ENCODE results near the gene DLG1.

The DLG1 gene

GRCh38 chr3:197317250-197317963, 19.0 kb upstream of the DLG1 start:
- no peaks in the 10 kb centered on the region for H3K36me3 ChIP-seq (ENCODE audit: control insufficient read depth, insufficient read depth, low read length)
- H3K9me3 ChIP-seq (ENCODE audit: control insufficient read depth, low read length): peaks cover 12% of the 10 kb centered on the region
- peaks cover 3% of the 10 kb centered on the region for H3K4me1 ChIP-seq (ENCODE audit: control insufficient read depth, insufficient read depth, low read length, poor library complexity, severe bottlenecking)
- 56 to 86% methylated on average over 1 to 2 of the region's 9 CpGs for WGBS, 2 experiments (ENCODE audit: insufficient coverage in 2 of 2)
- no peak overlapping the region for H3K4me3 ChIP-seq (ENCODE audit: extremely low read depth, insufficient read depth, low read length, poor library complexity, severe bottlenecking)
- no peak overlapping the region for H3K27ac ChIP-seq (ENCODE audit: low read depth, low read length, severe bottlenecking)

- Histone ChIP-seq H3K27ac (ENCODE audit: low read depth, low read length, severe bottlenecking) (no peak overlapping the region), H3K9me3 (ENCODE audit: control insufficient read depth, low read length) (peaks cover 5% of the 10 kb centered on the region), H3K36me3 (ENCODE audit: control insufficient read depth, insufficient read depth, low read length) (no peaks in the 10 kb centered on the region), H3K4me1 (ENCODE audit: control insufficient read depth, insufficient read depth, low read length, poor library complexity, severe bottlenecking) (peaks cover 18% of the 10 kb centered on the region), H3K4me3 (ENCODE audit: extremely low read depth, insufficient read depth, low read length, poor library complexity, severe bottlenecking) (no peak overlapping the region)
- WGBS, 2 experiments (ENCODE audit: insufficient coverage in 2 of 2): no CpG with 5 or more reads among the region's 1 CpG
These were observed 14.0 kb upstream of the DLG1 start for GRCh38 chr3:197312431-197312830.

DNA sequence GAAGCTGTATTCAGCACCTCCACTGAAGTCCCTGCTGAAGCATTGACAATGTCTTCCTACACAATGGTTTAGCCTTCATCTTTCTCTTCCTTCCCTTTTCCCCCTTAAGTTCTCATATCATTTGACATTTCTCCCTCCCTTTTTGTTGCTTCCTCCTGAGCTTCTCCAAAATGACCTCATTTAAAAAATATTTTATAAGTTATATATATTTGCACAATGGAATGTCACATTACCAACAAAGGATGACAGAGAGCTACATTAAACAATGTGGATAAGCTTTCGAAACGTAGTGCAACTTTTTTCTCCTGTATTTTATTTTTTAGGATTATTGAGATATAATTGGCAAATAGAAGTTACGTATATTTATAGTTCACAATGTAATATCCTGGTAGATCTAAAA, 13.2 kb upstream of the DLG1 start:
- Histone ChIP-seq H3K4me1 (ENCODE audit: control insufficient read depth, insufficient read depth, low read length, poor library complexity, severe bottlenecking) (peaks cover 19% of the 10 kb centered on the region), H3K36me3 (ENCODE audit: control insufficient read depth, insufficient read depth, low read length) (no peaks in the 10 kb centered on the region), H3K4me3 (ENCODE audit: extremely low read depth, insufficient read depth, low read length, poor library complexity, severe bottlenecking) (no peak overlapping the region), H3K27ac (ENCODE audit: low read depth, low read length, severe bottlenecking) (no peak overlapping the region), H3K9me3 (ENCODE audit: control insufficient read depth, low read length) (peaks cover 5% of the 10 kb centered on the region)
- WGBS, 2 experiments (ENCODE audit: insufficient coverage in 2 of 2): no CpG with 5 or more reads among the region's 3 CpGs

GRCh38 chr3:197309528-197310361, 11.3 kb upstream of the DLG1 start:
- Histone ChIP-seq H3K4me1 (ENCODE audit: control insufficient read depth, insufficient read depth, low read length, poor library complexity, severe bottlenecking) (peaks cover 26% of the 10 kb centered on the region), H3K27ac (ENCODE audit: low read depth, low read length, severe bottlenecking) (peak overlapping the region; percentile 67), H3K36me3 (ENCODE audit: control insufficient read depth, insufficient read depth, low read length) (no peaks in the 10 kb centered on the region), H3K9me3 (ENCODE audit: control insufficient read depth, low read length) (peaks cover 5% of the 10 kb centered on the region), H3K4me3 (ENCODE audit: extremely low read depth, insufficient read depth, low read length, poor library complexity, severe bottlenecking) (no peak overlapping the region)
- WGBS, 2 experiments (ENCODE audit: insufficient coverage in 2 of 2): 66% methylated on average over 4 of the region's 5 CpGs

DNA sequence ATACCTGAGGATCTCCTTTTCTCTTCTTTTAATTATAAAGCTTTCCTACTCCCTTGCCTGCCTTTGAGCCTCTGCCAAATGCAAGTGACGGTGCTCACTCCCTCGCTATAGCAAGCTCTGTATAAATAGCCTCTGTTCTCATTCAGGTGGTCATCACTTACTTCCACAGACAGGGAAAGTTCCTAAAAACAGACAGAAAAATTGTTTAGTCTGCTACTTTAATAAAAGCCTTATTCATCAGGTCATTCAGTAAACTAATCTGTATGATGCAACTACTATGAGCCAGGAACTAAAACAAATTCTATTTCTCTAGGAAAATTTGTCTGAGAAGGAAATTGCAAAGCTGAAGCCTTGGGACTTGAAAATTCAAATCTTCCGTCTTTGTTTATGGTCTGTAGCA, 10.2 kb upstream of the DLG1 start:
- H3K4me1 ChIP-seq (ENCODE audit: control insufficient read depth, insufficient read depth, low read length, poor library complexity, severe bottlenecking): peaks cover 26% of the 10 kb centered on the region
- no peaks in the 10 kb centered on the region for H3K36me3 ChIP-seq (ENCODE audit: control insufficient read depth, insufficient read depth, low read length)
- H3K27ac ChIP-seq (ENCODE audit: low read depth, low read length, severe bottlenecking): peak overlapping the region; percentile 55
- WGBS, 2 experiments (ENCODE audit: insufficient coverage in 2 of 2): 89 to 93% methylated on average over 2 to 3 of the region's 3 CpGs
- peaks cover 5% of the 10 kb centered on the region for H3K9me3 ChIP-seq (ENCODE audit: control insufficient read depth, low read length)
- H3K4me3 ChIP-seq (ENCODE audit: extremely low read depth, insufficient read depth, low read length, poor library complexity, severe bottlenecking): no peak overlapping the region

- H3K4me3 ChIP-seq (ENCODE audit: extremely low read depth, insufficient read depth, low read length, poor library complexity, severe bottlenecking): no peak overlapping the region
- H3K36me3 ChIP-seq (ENCODE audit: control insufficient read depth, insufficient read depth, low read length): no peaks in the 10 kb centered on the region
- WGBS, 2 experiments (ENCODE audit: insufficient coverage in 2 of 2): 91% methylated on average over 3 to 5 of the region's 7 CpGs
- peaks cover 26% of the 10 kb centered on the region for H3K4me1 ChIP-seq (ENCODE audit: control insufficient read depth, insufficient read depth, low read length, poor library complexity, severe bottlenecking)
- no peaks in the 10 kb centered on the region for H3K9me3 ChIP-seq (ENCODE audit: control insufficient read depth, low read length)
- H3K27ac ChIP-seq (ENCODE audit: low read depth, low read length, severe bottlenecking): peak overlapping the region; percentile 50
These were observed 8.1 kb upstream of the DLG1 start for GRCh38 chr3:197306374-197307086.

GRCh38 chr3:197305854-197306253, 7.4 kb upstream of the DLG1 start:
- Histone ChIP-seq H3K4me3 (ENCODE audit: extremely low read depth, insufficient read depth, low read length, poor library complexity, severe bottlenecking) (no peak overlapping the region), H3K9me3 (ENCODE audit: control insufficient read depth, low read length) (no peaks in the 10 kb centered on the region), H3K27ac (ENCODE audit: low read depth, low read length, severe bottlenecking) (peak overlapping the region; percentile 50), H3K36me3 (ENCODE audit: control insufficient read depth, insufficient read depth, low read length) (no peaks in the 10 kb centered on the region), H3K4me1 (ENCODE audit: control insufficient read depth, insufficient read depth, low read length, poor library complexity, severe bottlenecking) (peaks cover 26% of the 10 kb centered on the region)
- 83% methylated on average over 1 of the region's 1 CpG; no CpG with 5 or more reads in 1 of the 2 experiments for WGBS, 2 experiments (ENCODE audit: insufficient coverage in 2 of 2)

DNA sequence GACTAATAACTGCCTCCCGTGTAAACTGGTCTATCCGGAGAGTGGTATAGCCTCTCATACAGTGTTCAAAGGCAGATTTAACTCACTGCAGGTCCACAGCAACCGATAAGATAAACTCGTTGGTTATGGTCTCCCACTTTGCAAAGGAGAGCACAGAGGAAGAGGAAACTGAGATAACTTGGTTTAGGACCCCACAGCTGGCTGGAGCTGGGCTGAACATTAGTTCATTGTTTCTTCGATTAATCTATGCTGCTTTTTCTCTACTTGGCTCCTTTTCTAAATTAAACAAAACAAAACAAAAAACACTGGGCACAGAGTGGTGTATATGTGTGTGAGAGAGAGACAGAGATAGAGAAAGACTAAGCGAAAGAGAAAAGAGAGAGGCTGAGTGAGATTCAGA, 5.0 kb upstream of the DLG1 start:
- Histone ChIP-seq H3K27ac (ENCODE audit: low read depth, low read length, severe bottlenecking) (no peak overlapping the region), H3K4me1 (ENCODE audit: control insufficient read depth, insufficient read depth, low read length, poor library complexity, severe bottlenecking) (peaks cover 9% of the 10 kb centered on the region), H3K36me3 (ENCODE audit: control insufficient read depth, insufficient read depth, low read length) (no peaks in the 10 kb centered on the region), H3K9me3 (ENCODE audit: control insufficient read depth, low read length) (no peaks in the 10 kb centered on the region), H3K4me3 (ENCODE audit: extremely low read depth, insufficient read depth, low read length, poor library complexity, severe bottlenecking) (no peak overlapping the region)
- WGBS, 2 experiments (ENCODE audit: insufficient coverage in 2 of 2): 93% methylated on average over 3 of the region's 6 CpGs

DNA sequence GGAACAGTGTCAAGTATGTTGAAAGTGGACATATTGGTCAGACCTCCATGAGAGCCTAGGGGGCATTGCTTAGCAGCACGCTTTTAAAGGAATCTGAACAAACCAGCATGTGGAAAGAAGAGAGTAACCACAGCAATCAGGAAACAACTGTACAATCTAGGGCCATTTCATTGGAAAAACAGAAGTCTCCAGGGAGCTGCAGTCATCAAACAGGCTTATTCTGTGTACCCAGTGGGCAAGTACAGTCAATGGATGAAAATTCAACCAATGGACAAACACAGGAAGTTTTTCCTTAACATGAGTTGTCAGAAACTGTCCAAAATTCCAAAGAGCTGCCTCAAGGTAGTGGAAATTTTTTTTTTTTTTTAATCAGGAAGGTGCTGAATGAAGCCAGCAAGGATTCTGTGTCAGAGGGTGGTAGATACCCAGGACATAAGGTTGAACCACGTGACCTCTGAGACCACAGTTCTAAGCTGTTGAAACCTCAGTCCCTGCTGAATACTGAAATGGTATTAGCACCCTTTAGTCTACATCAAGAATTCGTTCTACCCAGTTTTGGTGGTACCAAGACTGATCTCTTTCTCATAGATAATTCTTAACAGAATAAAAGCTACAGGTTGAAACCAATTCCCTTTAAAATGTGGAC, 4.4 kb upstream of the DLG1 start:
- Histone ChIP-seq H3K36me3 (ENCODE audit: control insufficient read depth, insufficient read depth, low read length) (no peaks in the 10 kb centered on the region), H3K4me3 (ENCODE audit: extremely low read depth, insufficient read depth, low read length, poor library complexity, severe bottlenecking) (no peak overlapping the region), H3K27ac (ENCODE audit: low read depth, low read length, severe bottlenecking) (no peak overlapping the region), H3K9me3 (ENCODE audit: control insufficient read depth, low read length) (no peaks in the 10 kb centered on the region), H3K4me1 (ENCODE audit: control insufficient read depth, insufficient read depth, low read length, poor library complexity, severe bottlenecking) (peaks cover 8% of the 10 kb centered on the region)
- 86 to 100% methylated on average over 3 of the region's 3 CpGs for whole genome bisulfite sequencing, 2 experiments (ENCODE audit: insufficient coverage in 2 of 2)

GRCh38 chr3:197302033-197302432, 3.6 kb upstream of the DLG1 start:
- Histone ChIP-seq H3K4me1 (ENCODE audit: control insufficient read depth, insufficient read depth, low read length, poor library complexity, severe bottlenecking) (peaks cover 8% of the 10 kb centered on the region), H3K36me3 (ENCODE audit: control insufficient read depth, insufficient read depth, low read length) (no peaks in the 10 kb centered on the region), H3K9me3 (ENCODE audit: control insufficient read depth, low read length) (no peaks in the 10 kb centered on the region), H3K27ac (ENCODE audit: low read depth, low read length, severe bottlenecking) (no peak overlapping the region), H3K4me3 (ENCODE audit: extremely low read depth, insufficient read depth, low read length, poor library complexity, severe bottlenecking) (no peak overlapping the region)
- 100% methylated on average over 1 to 3 of the region's 3 CpGs for WGBS, 2 experiments (ENCODE audit: insufficient coverage in 2 of 2)

All from mesodermal cell (in vitro differentiated cells).